ENCODE results near the gene RPGRIP1L.

GRCh38 chr16:53600616-53601015 lies 103.0 kb downstream of the RPGRIP1L start:
- TF ChIP-seq CTCF (IDR thresholded peaks at IDR 0.05) (no peak), EZH2 (IDR thresholded peaks at IDR 0.05) (no peak)
